ENCODE measurements around the gene HIPK1.

Gene HIPK1

DNA sequence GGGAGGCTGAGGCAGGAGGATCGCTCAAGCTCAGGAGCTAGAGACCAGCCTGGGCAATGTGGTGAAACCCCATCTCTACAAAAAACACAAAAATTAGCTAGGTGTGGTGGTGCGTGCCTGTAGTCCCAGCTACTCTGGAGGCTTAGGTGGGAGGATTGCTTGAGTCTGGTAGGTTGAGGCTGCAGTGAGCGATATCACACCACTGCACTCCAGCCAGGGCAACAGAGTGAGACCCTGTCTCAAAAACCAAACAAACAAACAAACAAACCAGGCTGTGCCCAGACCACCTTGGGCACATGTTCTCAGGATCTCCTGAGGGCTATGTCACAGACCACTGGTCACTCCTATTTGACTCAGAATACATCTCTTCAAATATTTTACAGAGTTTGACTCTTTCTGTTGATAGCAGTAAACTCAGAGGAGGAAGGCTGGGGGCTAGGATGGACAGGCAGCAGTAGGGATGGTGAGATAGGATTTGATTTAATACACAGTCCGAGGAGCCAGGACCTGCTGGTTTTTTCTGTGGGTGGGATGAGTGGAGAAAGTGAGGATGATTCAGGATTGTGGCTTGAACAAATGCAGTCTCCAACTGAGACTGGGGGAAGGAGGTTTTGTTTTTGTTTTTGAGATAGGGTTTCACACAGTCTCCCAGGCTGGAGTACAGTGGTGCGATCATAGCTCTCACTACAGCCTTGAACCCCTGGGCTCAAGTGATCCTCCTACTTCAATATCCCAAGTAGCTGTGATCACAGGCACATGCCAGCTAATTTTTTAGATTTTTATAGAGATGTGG lies 96.7 kb downstream of the HIPK1 start:
- TF ChIP-seq CTCF (IDR thresholded peaks at IDR 0.05; ENCODE audit: insufficient read depth, low read length, poor library complexity, severe bottlenecking): no peak
- Histone ChIP-seq H3K9me2 (replicated peaks; ENCODE audit: insufficient read depth, low read length) (no peaks in the 10 kb centered on the region), H3K79me2 (ENCODE audit: insufficient read depth, low read length) (no peaks in the 10 kb centered on the region), H4K20me1 (ENCODE audit: low read depth, low read length) (no peaks in the 10 kb centered on the region), H3K36me3 (ENCODE audit: low read length) (no peaks in the 10 kb centered on the region), H3K27me3 (ENCODE audit: low read length) (no peaks in the 10 kb centered on the region), H3K27ac (ENCODE audit: low read depth, low read length) (no peak overlapping the region), H3K9ac (ENCODE audit: low read length) (no peak overlapping the region), H2AFZ (ENCODE audit: low read depth, low read length, severe bottlenecking) (no peak overlapping the region), H3K9me3 (ENCODE audit: insufficient read depth, low read length) (no peaks in the 10 kb centered on the region), H3K4me3 (ENCODE audit: insufficient read depth, low read length, poor library complexity, severe bottlenecking) (no peak overlapping the region), H3K4me2 (ENCODE audit: low read depth, low read length, poor library complexity, severe bottlenecking) (no peak overlapping the region), H3F3A (ENCODE audit: insufficient read depth) (no peaks in the 10 kb centered on the region)

- Histone ChIP-seq H3K4me3 (ENCODE audit: insufficient read depth, low read length, poor library complexity, severe bottlenecking) (no peak overlapping the region), H3K27ac (ENCODE audit: low read depth, low read length) (no peak overlapping the region), H3K36me3 (ENCODE audit: low read length) (no peaks in the 10 kb centered on the region), H3K9me2 (replicated peaks; ENCODE audit: insufficient read depth, low read length) (no peaks in the 10 kb centered on the region), H3F3A (ENCODE audit: insufficient read depth) (no peaks in the 10 kb centered on the region), H3K4me2 (ENCODE audit: low read depth, low read length, poor library complexity, severe bottlenecking) (no peak overlapping the region), H3K79me2 (ENCODE audit: insufficient read depth, low read length) (no peaks in the 10 kb centered on the region), H4K20me1 (ENCODE audit: low read depth, low read length) (no peaks in the 10 kb centered on the region), H3K9me3 (ENCODE audit: insufficient read depth, low read length) (no peaks in the 10 kb centered on the region), H3K27me3 (ENCODE audit: low read length) (no peaks in the 10 kb centered on the region), H2AFZ (ENCODE audit: low read depth, low read length, severe bottlenecking) (no peak overlapping the region), H3K9ac (ENCODE audit: low read length) (no peak overlapping the region)
- TF ChIP-seq EZH2phosphoT487 (conservative IDR thresholded peaks at IDR 0.05; ENCODE audit: low read length) (no peak), CTCF (IDR thresholded peaks at IDR 0.05; ENCODE audit: insufficient read depth, low read length, poor library complexity, severe bottlenecking) (no peak)
These were observed 97.7 kb downstream of the HIPK1 start for GRCh38 chr1:114026797-114027196.

Data from SU-DHL-6 (cell line).